MG63 (cell line): Measurements from ENCODE around the gene MORN3. TPM values are rescaled to one million over a fixed set of nuclear protein-coding genes. Genes with fewer than 3 reads are reported as not detected.
"Not testable (repeated sequence)": the region's sequence is repeated elsewhere in the genome, so short reads cannot be mapped to it uniquely, and the experiment has no call there.

ENCODE experiments used
- DNase-seq: peaks from one replicate; pipeline ENCODE4 v3.0.0-alpha.2; 2020
- H3K27me3 ChIP-seq: fragments of 250-450 bp; sonication (Bioruptor Pico); 2 replicates; pipeline ENCODE4 v1.5.1; 2020; ENCODE audit warnings: mild to moderate bottlenecking, moderate library complexity
- H3K36me3 ChIP-seq: fragments of 250-450 bp; sonication (Bioruptor Pico); 2 replicates; pipeline ENCODE4 v1.5.1; 2020; ENCODE audit warnings: mild to moderate bottlenecking, moderate library complexity
- H3K4me3 ChIP-seq: fragments of 250-450 bp; sonication (Bioruptor Pico); 2 replicates; pipeline ENCODE4 v1.5.1; 2020; ENCODE audit warnings: mild to moderate bottlenecking, moderate library complexity
- H3K9me3 ChIP-seq: fragments of 250-450 bp; sonication (Bioruptor Pico); 2 replicates; pipeline ENCODE4 v1.5.1; 2020; ENCODE audit warnings: mild to moderate bottlenecking, moderate library complexity
- total RNA-seq: library from RNA; depleted of rRNA; stranded (reverse); fragments of >200 nt; shearing (Covaris generic); gene quantifications from 2 replicates; pipeline ENCODE4 v1.2.3, GENCODE V29; 2014; ENCODE audit warnings: low replicate concordance; rRNA removed

Gene MORN3, protein sequence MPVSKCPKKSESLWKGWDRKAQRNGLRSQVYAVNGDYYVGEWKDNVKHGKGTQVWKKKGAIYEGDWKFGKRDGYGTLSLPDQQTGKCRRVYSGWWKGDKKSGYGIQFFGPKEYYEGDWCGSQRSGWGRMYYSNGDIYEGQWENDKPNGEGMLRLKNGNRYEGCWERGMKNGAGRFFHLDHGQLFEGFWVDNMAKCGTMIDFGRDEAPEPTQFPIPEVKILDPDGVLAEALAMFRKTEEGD
- not detected in 2 replicates for total RNA-seq

DNA sequence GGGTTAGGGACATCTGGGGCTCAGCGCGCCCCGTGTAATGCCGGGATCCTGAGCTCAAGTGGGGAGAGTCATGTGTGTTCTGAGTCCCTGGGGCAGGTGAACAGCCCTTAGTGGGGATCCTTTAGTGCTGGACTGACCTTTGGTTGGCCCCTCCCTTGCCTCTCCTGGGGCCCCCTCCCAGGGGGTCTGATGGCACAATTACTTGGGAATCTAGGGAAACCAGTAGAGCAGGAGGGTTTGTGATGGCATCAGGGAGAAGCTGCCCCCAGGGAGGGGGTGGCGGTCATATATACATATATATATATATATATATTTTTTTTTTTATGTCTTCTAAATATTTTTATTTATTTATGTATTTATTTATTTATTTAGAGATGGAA lies at the start of gene MORN3:
MORN3 (minus strand) TSS at position 134 of the 380 bp plus-strand sequence. CDS start 171 bp downstream, outside the sequence.
- DNase-seq = no peak
- no peaks in the 10 kb centered on the region for H3K36me3 ChIP-seq
- H3K4me3 ChIP-seq = no peak within 1 kb of the TSS
- H3K9me3 ChIP-seq = no peaks in the 10 kb centered on the region
- no peaks in the 10 kb centered on the region for H3K27me3 ChIP-seq

DNA sequence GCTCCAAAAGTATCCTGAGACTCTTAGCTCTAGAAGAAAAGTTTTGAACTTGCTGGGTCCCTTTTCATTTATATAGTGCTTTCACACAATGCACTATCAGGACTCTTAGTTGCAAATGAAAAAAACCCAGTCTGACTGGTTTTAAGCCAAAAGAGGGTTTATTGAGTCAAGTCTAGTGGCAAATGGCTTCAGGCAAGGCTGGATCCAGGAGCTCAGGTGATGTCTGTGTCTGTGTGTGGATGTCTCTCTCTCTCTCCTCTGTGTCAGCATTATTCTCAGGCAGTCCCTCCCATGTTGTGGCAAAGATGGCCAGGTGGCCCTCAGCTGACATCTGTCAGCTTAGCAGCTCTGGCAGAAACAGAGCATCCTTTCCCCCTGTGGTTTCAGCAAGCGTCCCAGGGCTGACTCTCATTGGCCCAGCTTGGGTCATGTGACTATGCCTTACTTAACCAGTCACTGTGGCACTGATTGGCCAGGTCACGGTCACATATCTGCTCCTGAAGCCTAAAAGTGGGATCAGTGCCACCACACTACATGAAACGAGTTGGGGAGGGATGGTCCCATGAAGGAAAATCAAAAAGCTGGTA lies 49.3 kb upstream of the MORN3 start:
- Histone ChIP-seq H3K4me3 (no peak overlapping the region), H3K9me3 (no peaks in the 10 kb centered on the region), H3K36me3 (no peaks in the 10 kb centered on the region), H3K27me3 (no peaks in the 10 kb centered on the region)
- no peak for DNase-seq

DNA sequence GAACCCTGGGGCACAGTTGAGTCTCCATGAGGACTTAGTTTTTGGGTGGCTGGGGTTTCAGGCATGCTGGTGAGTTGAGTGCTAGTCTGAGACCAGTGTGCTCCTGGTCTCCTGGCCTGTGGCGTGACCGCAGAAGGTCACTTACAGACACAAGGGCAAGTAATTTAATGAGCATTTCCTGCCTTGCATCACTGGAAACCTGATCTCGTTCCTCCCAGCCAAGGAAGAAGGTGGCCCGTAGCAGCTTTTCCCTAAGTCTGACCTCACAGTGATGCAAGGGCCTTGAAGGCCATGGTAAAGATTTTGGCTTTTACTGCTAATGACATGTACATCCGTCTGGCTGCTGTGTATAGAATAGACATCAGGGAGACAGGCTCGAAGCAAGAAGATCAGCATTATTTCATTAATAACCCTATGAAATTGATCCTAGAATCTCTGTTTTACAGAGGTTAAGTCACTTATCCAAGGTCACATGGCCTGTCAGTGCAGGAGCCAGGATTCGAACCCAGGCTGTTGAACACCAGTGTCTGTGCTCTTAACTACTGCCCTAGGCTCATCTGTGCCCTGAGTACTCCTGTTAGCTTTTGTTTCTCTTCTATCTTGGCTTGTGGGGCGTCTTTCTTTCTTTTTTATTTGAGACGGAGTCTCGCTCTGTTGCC lies 47.7 kb upstream of the MORN3 start:
- H3K4me3 ChIP-seq = no peak overlapping the region
- H3K27me3 ChIP-seq = no peaks in the 10 kb centered on the region
- no peaks in the 10 kb centered on the region for H3K9me3 ChIP-seq
- no peak for DNase-seq
- H3K36me3 ChIP-seq = no peaks in the 10 kb centered on the region

GRCh38 chr12:121715862-121716435 lies 46.5 kb upstream of the MORN3 start:
- no peak for DNase-seq
- H3K4me3 ChIP-seq = no peak overlapping the region
- no peaks in the 10 kb centered on the region for H3K36me3 ChIP-seq
- no peaks in the 10 kb centered on the region for H3K9me3 ChIP-seq
- H3K27me3 ChIP-seq = no peaks in the 10 kb centered on the region

DNA sequence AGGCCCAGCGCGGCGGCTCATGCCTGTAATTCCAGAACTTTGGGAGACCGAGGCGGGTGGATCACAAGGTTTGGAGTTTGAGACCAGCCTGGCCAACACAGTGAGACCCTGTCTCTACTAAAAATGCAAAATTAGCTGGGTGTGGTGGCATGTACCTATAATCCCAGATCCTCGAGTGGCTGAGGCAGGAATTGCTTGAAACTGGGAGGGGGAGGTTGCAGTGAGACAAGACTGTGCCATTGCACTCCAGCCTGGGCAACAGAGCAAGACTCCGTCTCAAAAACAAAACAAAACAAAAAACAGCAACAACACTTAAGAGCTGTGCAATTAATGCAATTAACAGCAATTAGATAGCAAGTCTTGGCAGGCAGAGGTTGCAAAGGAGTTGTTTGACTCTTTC lies 45.6 kb upstream of the MORN3 start:
- H3K27me3 ChIP-seq, H3K9me3 ChIP-seq, H3K36me3 ChIP-seq, DNase-seq, H3K4me3 ChIP-seq: not testable (repeated sequence)

DNA sequence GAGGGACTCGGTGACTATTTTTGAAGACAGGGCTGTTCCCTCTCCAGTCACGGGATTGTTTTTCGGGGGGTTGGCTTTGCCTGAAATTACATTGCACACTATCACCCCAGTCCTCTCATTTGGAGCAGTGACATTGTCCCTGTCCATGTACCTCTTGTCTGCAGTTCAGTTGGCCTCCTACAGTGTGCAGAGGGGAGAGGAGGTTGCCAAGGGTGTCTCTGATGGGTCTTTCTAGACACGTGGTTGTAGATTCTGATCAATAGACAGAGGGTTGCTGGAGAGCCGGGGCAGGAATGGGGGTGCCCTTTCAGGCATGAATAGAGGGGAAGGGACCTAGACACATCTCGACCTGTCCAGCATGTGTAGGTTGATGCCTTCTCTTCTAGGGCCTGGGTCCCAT lies 44.3 kb upstream of the MORN3 start:
- no peaks in the 10 kb centered on the region for H3K36me3 ChIP-seq
- no peaks in the 10 kb centered on the region for H3K9me3 ChIP-seq
- H3K4me3 ChIP-seq = peak overlapping the region; percentile 88
- H3K27me3 ChIP-seq = no peaks in the 10 kb centered on the region
- DNase-seq = no peak

DNA sequence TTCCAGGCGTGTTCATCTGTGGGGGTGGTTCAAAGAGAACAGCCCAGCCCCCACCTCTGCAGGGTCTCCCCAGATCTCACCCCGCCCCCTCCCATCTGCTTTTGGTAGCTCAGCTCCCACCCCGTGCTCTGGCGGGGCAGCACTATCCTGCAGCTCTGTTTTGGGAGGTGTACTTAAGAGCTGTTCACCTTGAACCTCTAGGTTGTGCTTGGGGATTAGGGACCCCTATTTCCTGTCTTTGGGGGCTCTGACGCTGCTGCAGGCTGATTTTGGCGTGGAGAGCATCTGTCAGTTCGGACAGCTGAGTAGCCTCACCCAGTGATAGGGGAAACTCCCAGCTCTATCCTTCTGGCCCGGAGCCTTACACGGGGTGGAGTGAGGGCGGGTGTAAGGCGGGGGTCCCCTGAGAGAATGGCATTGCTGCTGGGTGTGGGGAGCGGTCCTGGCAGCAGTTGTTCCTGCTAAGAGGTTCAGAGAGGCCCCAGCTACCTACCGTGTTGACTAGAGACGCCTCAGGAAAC lies 43.9 kb upstream of the MORN3 start:
- Histone ChIP-seq H3K36me3 (no peaks in the 10 kb centered on the region), H3K27me3 (no peaks in the 10 kb centered on the region), H3K4me3 (peak overlapping the region; percentile 88), H3K9me3 (no peaks in the 10 kb centered on the region)
- no peak for DNase-seq

GRCh38 chr12:121712461-121713256 lies 43.2 kb upstream of the MORN3 start, which contains the start of gene TMEM120B:
Gene TMEM120B (plus strand): TSS chr12:121712752. CDS start chr12:121712896, 144 bp downstream.
- peak within 1 kb of the TSS; percentile 88 for H3K4me3 ChIP-seq
- H3K9me3 ChIP-seq = no peaks in the 10 kb centered on the region
- peak; percentile 69 for DNase-seq
- H3K36me3 ChIP-seq = no peaks in the 10 kb centered on the region
- H3K27me3 ChIP-seq = no peaks in the 10 kb centered on the region

DNA sequence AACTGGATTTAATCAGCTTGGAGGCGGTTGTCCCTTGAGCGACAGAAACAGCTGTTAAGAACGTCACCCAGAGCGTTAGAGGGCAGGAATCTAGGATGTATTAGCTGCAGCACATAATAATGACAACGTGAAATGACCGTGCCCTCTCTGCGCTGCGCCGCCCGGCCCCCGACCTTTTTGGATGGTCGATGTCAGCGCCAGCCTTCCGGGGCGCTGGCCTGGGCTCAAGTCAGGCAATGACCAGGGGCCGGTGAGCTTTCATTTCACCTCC lies 42.7 kb upstream of the MORN3 start:
- Histone ChIP-seq H3K9me3 (no peaks in the 10 kb centered on the region), H3K36me3 (no peaks in the 10 kb centered on the region), H3K4me3 (peak overlapping the region; percentile 88), H3K27me3 (no peaks in the 10 kb centered on the region)
- DNase-seq = peak; percentile 26

- no peak for DNase-seq
Observed at GRCh38 chr12:121711361-121712189, 42.1 kb upstream of the MORN3 start.

GRCh38 chr12:121709478-121709961 lies 40.1 kb upstream of the MORN3 start:
- peak; percentile 40 for DNase-seq

More at GRCh38 chr12:121711361-121712189, 42.1 kb upstream of the MORN3 start:
- no peaks in the 10 kb centered on the region for H3K9me3 ChIP-seq
- no peaks in the 10 kb centered on the region for H3K36me3 ChIP-seq
- no peaks in the 10 kb centered on the region for H3K27me3 ChIP-seq
- H3K4me3 ChIP-seq = peak overlapping the region; percentile 88

GRCh38 chr12:121709064-121709424 lies 39.6 kb upstream of the MORN3 start:
- H3K36me3 ChIP-seq, H3K4me3 ChIP-seq, DNase-seq, H3K27me3 ChIP-seq, H3K9me3 ChIP-seq: not testable (repeated sequence)

More at GRCh38 chr12:121709478-121709961, 40.1 kb upstream of the MORN3 start:
- H3K36me3 ChIP-seq = no peaks in the 10 kb centered on the region
- 0 out of 2 replicates have a peak, but pooled peaks cover 2% of the 10 kb centered on the region for H3K27me3 ChIP-seq
- H3K9me3 ChIP-seq = peaks cover 6% of the 10 kb centered on the region
- H3K4me3 ChIP-seq = no peak overlapping the region

GRCh38 chr12:121708313-121709063 lies 39.0 kb upstream of the MORN3 start:
- no peak overlapping the region for H3K4me3 ChIP-seq
- 0 out of 2 replicates have a peak, but pooled peaks cover 2% of the 10 kb centered on the region for H3K27me3 ChIP-seq
- H3K36me3 ChIP-seq = no peaks in the 10 kb centered on the region
- DNase-seq = no peak
- peaks cover 6% of the 10 kb centered on the region for H3K9me3 ChIP-seq

- H3K9me3 ChIP-seq = peaks cover 6% of the 10 kb centered on the region
- DNase-seq = no peak
- H3K4me3 ChIP-seq = no peak overlapping the region
- peaks cover 2% of the 10 kb centered on the region for H3K27me3 ChIP-seq
- no peaks in the 10 kb centered on the region for H3K36me3 ChIP-seq
Observed at GRCh38 chr12:121705514-121705913, 36.1 kb upstream of the MORN3 start.

DNA sequence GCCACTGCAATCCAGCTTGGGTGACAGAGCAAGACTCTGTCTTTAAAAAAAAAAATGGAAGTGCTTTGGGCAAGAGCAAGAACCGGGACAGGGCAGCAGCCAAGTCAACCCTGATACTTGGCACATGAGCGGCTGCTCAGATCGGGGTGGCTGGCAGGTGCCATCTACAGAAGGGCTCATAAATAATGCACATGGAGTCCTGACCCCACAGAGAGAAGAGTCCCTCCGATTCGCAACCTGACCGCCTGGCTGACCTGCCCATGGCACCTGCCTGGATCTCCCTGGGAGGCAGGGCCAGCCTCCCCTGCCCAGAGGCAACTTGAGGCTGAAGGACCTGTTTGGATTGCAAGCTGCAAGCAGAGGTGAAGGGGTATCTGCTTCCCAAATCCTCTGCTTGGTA lies 33.5 kb upstream of the MORN3 start:
- no peaks in the 10 kb centered on the region for H3K36me3 ChIP-seq
- H3K27me3 ChIP-seq = peaks cover 5% of the 10 kb centered on the region
- no peak for DNase-seq
- no peak overlapping the region for H3K4me3 ChIP-seq
- H3K9me3 ChIP-seq = peaks cover 6% of the 10 kb centered on the region
